ENCODE measurements around the gene OPCML.

The OPCML gene

DNA sequence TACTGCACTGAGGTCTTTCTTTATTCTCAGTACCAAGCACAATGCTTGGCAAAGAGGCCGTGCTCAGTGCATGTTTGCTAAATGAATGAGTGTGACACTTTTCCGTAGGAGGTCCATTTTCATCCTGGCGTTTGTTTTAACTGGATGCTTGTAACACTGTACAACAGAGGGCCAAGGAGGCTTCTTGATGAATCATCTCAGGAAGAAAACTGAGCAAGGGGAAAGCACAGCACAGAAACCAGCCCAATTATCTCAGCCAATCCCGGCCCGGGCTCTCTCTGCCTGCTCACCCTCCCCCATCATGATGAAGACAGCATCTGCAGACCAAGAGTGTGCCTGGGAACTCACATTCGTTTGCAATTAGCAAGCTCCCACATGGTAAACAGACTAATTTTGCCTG, 570.3 kb downstream of the OPCML start:
- no peak for DNase-seq

DNA sequence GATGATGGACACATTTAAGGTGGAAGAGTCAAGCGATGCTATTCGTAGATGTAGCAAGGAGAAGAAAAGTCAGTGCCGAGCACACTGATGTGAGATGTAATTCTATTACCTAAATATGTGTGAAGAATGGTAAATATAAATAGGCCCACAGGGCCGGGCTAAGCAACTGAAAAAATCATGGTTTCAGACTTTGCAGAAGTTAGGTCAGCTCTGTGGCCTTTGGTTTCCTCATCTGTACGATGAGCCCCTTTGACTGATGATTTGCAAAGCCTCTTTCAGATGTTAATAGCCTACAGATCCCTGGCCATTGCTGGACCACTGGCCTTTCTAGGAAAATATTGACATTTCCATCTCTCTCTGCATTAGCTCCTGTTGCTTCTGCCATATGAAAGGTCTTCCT, 570.8 kb downstream of the OPCML start:
- DNase-seq: no peak

DNA sequence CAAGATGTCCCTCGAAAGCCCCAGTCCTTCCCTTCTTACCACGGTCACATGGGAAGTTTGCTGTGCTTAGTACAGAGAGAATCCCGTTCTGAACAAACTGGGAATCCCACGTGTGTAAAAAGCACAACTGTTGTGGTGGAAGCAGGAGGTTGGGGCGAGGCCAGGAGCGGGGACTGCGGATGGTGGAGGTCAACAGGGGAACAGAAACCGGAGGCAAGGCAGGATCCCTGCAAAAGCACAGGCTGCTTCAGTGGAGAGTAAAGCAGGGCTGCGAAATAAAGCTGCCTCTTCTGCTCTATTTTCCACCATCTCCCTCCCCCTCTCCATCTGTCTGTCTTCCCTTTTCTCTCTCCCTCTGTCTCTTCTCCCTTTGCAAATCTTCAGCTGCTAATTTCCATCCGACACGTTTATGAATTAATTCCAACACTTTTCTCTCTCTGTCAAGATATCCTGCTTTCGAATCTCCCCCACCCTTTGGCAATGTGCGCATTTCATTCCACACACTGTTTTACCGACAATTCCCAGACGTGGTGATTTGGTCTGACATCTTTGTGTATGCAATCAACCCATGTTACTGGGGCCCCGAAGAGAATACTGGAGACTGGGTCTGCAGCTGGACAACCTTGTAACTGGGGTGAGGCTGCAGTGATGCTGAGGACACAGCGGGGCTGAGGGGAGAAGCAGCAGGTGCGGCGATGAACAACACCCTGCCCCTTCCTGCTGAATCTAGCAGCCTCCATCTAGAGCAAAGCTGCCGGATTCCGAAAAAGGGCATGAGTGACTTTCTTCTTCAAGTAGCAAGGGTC, 571.8 kb downstream of the OPCML start:
- DNase-seq: no peak

DNA sequence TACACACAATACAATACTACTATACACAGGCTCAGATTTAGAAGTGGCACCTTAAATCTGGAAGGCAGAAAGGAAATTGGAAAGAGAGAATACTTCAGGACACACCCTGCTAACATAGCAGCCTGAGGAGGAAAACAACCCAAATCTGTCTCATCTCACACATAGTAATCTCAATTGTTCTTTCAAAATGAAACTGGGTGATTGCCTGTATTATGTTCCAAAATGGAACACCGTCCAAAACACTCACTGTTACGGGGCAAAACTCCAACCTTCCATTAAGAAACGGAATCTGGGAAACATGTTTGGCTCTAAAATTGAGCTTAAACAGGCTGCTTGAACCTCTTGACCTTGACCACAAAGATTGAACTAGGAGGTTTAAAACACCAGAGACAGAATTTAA, 572.6 kb downstream of the OPCML start:
- DNase-seq: no peak

DNA sequence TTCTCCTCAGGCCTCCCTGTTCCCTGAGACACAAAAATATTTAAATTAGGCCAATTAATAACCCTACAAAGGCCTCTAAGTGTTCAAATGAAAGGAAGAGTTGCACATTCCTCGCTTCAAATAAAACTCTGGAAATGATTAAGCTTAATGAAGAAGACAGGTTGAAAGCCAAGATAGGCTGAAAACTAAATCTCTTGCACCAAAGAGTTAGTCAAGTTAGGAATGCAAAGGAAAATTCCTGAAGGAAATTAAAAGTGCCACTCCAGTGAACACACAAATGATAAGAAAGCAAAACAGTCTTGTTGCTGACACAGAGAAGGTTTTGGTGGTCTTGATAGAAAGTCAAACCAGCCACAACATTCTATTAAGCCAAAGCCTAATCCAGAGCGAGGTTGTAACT, 574.4 kb downstream of the OPCML start:
- no peak for DNase-seq

DNA sequence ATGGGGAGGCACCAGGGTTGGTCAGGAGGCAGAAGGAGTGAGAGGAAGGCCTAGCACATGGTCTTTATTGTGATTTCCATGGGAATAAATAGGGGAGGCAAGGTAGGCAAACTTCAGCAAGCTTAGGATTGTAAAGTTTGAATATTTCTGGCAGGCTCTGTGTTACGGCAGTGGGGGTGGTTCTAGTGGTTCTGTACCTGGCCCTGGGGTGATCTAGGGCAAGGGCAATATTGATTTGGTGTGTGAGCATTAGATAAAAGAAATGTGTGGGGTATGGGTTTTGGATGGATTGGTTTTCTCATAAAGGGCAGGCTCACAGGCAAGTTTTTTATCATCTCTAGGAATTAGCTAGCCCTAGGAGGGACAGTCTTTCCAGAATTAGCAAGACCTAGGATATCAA, 584.0 kb downstream of the OPCML start:
- no peak for DNase-seq

DNA sequence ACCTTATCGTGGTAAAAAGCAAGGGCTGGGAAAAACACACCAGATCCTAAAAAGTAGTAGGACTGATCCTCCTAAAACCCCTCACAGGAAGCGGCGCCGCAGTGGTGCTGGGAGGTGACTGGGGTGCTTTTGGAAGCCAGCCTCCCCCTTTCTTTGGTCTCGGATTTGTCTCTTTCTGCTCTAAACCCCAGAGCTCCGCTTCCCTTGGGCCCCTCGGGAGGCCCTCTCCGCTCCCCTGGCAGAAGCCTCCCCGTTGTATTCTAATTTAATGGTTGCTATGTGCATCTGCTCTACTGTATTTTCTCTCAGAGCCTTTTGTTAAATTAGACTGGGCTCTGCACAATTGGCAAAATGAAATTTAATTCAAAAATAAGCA, 587.7 kb downstream of the OPCML start:
- DNase-seq: no peak

DNA sequence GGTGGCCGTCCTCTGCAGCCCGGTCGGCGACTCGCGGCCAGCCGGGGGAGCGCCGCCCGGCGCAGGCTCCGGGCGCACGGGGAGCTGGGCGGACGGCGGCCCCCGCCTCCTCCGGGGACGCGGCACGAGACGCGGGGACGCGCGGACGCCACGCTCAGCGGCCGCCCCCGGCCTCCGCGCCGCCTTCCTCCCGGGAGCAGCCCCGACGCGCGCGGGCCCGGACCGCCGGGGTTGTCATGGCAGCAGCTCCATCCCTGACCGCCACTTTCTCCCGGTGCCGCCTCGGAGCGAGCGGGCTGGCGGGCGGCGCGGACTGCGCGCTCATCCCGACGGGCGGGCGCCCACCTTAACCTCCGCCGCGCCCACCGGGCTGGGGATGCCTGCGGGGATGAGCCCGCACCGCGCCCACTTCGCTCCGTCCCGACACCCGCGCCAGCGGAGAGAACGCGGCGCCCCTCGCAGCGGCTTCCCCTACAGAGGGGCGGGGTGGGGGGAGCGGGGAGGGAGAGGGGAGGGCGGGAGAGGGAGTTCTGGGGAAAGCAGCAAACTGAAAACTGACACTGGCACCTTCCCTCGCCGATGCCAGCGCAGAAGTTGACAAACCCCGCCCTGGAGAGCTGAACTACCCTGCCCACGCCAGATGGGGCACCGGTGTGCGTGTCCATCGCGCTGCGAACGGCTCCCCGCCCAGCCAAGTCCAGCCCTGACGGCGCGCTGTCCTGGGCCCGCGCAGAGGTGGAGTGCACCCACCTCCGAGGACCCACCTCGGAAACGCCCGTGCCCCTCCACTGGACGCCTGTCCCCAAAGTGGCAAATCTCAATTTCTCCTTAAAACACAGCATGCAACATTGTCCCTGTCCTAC, 588.4 kb downstream of the OPCML start:
- no peak for DNase-seq

DNA sequence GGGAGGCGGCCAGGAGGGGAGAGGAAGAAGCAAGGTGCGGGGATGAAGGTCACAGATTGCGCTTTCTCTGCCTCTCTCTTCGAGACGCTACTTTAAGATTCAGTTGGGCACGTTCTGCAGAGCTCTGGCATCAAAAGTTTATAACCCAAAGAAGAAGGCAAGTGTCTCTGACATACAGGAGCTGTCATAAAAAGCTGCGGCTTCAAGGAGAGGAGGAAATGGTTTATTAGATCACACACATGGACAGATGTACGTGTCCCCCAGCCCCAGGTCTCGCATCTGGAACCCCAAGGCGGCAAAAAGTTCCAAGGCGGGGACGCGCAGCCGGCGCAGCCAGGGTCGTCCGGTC, 589.0 kb downstream of the OPCML start:
- DNase-seq: no peak

DNA sequence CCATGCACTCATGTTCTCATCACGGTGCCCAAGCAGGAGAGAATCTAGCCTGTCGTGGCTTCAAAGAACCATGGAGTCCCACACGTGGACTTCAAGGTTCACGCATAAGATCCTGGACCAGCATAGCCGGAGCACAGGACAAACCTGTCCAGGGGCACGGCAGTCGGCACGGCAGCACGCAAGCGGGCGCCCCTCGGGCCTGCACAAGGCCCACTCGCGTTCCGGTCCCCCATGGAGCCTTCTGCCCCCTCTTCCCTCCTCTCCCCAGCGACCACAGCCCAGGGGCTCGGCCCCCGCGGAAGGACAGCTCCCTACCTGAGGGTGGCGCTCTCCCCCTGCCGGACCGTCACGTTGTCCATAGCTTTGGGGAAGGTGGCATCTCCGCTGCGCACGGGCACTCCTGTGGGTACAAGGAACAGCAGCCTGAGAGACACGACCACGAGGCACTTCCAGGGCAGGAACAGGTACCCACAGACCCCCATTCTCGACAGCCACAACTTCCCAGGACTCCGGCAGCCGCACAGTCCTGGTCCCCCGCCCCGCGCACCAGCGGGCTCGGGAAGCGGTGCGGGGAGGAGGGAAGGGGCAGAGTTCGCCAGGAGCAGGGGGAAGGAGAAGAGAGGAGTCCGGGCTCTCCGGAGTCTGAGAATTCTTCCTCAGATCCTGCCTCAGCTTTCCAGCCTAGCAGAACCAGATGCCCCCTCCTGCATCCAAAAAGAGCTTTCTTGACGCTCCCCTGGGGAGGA, 589.5 kb downstream of the OPCML start:
- DNase-seq: no peak

DNA sequence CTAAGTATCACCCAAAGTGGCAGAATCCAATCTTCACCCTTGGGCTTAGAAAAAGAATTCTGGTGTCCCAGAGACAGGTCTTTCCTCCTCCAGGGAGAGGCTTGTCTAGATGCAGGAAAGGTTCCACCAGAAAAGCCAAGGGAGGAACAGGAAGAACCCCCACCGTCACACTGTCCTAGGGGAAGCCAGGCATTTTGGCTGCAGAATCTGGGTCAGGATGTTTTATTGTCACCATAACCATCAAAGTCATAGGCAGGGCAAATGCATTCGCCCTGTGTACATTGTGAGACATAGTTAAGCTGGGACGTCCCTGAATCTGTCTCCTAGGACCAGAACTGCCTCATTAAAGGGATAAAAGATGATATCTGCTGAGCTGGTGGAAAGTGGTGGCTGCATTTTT, 590.5 kb downstream of the OPCML start:
- no peak for DNase-seq

DNA sequence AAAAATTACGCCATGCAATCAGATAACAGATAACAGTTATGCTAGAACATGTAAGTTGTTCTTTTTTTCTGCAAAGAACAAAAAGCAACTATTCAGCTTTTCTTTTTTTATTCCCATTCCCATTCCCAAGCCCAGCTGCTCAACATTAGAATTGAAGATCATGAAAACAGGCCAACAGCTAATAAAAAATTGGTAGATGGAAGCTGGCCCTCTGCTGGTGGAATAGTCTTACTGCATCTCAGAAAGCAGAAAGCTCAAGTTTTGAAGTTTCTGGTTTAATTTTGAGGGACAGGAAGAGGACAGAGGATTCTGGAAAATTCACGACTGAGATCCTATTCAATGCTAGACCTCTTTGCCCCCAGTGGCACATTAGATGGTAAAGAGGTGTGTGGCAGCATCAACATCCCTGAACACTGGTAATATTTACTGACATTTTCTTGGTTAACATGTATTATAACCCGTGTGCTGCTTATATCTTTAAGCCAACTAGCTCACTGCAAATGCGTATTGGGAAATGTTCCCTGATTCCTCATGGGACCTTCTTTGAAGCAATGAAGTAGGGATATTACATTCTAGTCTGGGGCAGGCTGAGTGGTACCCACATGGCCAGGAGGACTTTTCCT, 591.2 kb downstream of the OPCML start:
- peak; percentile 2 for DNase-seq

DNA sequence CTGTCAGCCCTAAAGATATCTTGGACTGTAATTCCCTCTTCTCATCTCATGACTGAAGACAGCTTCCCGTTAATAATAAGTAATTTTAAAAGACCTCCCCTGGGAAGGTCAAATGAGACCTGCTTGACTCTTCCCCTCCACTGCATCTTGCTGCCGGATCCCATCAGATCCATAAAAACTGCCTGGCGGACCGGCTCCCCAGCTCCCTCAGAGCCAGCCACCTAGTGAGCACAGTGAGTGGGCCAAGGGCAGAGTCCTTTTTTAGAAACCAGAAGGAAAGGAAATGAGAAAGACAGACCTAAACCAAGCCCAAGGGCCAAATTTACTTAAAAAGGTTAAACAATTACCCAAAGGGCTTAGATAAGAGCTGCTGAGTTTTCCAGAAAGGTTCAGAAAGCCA, 595.3 kb downstream of the OPCML start:
- DNase-seq: no peak

DNA sequence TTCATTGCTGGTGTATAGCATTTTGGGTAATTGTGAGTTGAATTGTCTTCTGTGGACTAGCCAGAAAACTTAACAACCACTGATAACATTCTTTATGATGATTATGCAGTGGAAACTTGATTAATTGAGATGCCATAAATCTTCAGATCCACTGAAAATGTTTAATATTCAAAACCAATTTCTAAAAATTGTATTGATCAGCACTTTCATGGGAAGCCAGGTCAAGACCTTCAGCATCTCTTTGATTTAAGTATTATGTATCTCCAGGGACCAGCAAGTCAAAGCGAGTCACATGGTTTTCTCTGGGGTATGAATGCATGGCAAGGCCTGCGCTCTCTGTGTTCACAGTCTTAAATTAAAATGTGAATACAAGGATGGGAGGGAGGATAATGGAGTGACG, 596.9 kb downstream of the OPCML start:
- no peak for DNase-seq

DNA sequence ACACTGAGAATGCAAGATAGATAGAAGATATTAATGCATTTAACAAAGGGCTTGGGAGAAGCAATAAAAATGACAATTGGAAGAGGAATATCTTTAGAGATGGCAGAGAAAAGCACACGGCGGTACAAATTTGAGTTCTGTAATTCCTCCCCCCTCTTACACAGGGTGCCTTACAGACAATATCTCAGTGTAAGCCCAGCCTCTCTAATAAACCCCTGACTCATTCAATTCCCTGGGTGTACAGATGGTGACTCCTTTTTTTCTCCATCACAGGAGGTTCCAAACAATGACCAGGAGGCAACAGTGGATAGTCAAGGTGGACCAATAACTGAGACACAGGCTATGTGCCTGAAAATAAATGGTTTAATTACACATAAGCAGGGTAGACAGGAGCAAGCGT, 598.6 kb downstream of the OPCML start:
- no peak for DNase-seq

DNA sequence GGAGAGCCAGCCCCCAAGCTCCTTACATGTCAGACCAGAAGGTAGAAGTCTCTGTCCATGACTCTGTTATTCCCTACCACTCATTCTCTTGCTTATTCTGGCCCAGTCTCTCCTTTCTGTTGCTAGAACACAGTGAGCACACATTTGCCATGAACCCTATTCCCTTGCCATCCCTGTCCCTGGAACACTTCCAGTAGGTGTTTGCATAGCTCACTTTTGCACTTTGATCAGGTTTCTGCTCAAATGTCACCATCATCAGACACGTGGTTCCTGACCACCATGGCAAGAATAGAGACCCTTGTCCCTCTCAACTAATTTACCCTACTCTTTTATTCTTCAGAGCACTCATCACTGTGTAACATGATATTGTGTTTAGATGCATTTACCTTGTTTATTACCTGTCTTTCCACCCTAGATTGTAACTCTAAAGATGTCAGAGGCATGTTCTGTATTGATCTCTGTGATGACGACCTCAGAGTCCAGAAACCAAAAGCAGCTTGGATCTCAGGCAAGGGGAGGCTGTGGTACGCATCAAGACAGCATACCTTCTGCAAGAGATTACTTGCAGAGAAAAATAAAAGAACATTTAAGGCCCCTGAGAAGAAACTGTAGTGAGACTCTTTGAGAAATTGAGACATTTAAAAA, 606.4 kb downstream of the OPCML start:
- DNase-seq: no peak

DNA sequence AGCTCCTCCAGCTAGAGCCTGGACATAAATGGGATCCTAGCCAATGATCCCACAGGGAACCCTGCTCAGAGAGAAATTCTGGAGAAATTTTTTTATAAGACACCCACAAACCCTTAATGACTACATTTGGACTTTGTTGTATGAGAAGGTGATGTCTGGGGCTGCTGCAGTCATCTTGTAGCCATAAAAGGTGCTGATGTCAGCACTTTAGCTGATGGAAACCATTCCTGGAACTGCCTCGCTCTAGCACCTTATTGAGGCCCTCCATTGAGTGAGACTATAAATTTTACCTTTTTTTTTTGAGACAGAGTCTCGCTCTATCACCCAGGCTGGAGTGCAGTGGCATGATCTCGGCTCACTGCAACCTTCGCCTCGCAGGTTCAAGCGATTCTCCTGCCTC, 610.7 kb downstream of the OPCML start:
- DNase-seq: no peak

DNA sequence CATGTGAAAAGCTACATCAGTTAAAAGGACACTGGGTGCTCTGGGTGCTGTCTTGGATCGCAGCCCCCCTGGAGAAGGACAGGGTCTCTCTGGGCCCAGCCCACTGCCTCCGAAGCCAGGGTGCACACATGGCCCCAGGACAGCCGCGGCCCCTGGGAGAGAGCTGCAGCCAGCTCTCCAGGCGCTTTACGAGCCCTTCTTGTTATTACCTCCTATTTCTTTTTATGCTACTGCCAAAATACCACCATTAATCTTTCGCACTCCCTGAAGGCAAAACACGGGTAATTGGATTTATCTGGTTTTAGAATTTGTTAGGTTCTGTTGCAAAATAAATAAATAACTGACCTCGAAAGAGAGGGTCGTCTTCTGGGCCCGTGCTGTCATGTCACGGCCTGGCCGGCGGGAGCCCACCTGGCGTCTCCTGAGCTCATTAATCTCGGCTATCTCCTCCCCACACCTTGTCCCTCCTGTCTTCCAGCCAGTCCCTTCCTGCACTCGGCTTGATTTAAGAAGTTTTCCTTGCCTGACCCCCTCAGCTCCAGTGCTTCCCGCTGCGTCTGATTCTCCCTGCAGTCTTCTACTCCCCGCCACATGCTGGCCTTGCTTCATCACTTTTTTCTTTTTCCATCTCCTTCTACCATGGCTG, 611.7 kb downstream of the OPCML start:
- DNase-seq: no peak

DNA sequence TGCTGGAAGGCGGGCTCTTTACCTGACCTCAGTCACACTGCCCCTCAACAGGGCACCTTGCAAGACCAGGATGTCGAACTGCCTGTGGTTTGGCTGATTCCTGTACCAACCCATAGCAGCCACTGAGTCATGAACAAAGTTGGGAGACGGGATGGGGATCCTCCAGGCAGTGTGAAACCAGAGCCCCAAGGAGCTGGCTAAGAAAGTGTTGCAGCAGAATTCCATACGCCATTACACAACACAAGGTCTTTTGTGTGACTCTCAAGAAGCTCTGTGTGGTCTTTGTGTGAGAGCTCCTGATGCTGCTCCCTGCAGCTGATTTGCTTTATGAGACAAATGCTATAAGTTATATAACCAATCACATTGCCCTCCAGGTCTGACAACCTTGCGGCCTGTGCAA, 617.7 kb downstream of the OPCML start:
- DNase-seq: no peak

DNA sequence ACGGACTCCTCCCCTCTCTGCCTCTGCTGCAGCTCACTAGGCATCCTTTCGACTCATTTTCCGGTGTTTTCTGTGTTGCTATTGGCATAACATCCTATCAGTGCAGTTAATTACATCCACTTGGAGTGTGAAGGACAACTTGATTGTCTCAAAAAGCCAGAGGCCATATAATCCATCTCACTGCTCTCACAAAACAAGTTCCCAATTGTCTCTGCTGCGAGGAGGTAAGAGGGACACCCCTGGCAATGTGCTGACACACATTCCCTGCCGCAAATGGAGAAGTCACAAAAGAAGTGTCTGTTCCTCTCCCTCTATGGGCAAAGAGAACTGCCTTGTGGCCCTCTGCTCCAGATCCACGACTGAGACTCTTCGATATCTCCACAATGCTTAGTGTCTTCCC, 618.4 kb downstream of the OPCML start:
- no peak for DNase-seq

DNA sequence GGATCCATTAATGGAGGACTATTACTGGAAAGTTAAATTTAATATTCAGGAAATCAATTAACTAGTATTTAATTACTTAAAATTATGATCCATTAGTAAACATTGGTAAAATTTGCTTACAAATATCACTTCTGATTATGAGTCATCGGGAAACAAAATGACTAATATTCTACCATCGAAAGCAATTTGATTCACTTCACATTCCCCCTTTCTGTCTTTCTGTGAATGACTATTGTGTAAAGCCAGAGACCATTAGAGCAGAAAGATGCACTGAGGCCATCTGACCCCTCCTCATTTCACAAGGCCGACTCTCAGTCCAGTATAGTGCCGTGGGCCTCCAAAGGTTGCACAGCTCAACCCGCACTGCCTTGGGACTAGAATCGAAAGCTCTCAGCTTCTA, 619.0 kb downstream of the OPCML start:
- no peak for DNase-seq

DNA sequence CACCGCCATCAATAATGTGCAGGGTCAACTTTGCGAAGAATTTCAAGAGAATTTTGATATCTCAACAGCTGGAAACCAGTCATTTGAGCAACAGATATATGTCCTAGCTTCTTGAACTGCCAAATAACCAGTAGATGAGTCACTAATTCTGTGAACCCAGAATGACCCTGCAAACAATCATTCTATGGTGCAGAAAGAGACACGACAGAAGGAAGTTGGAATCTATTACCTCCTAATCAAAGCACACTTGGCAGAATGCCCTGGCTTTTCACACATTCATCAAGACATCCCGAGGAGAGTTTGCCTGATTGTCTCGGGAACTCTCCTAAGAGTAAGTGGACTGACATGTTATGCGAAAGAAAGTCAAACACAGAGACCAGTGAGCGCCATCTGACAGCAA, 621.1 kb downstream of the OPCML start:
- no peak for DNase-seq
